HepG2 (cell line): Measurements from ENCODE around the gene CYSRT1. TPM values are rescaled to one million over a fixed set of nuclear protein-coding genes. Genes with fewer than 3 reads are reported as not detected.
A peak's percentile ranks its signal among the peaks of the same experiment; 100 is the strongest.

ENCODE experiments used
- ARID4A ChIP-seq: sonication (generic); formaldehyde crosslinking; IDR thresholded peaks from 2 replicates; pipeline ENCODE4 v1.5.0; 2020; ENCODE audit warnings: mild to moderate bottlenecking, missing genetic modification reagents, borderline replicate concordance
- FOXA1 ChIP-seq, 2 experiments: fragments of 450-650 bp in 1 of 2; sonication (generic) in 1 of 2; formaldehyde crosslinking in 1 of 2; IDR thresholded peaks; 2 replicates each; pipeline versions ENCODE4 v1.4.0 to v1.6.1; 2016 to 2020; ENCODE audit warnings: missing genetic modification reagents in 1 of 2
- GATAD2A ChIP-seq: IDR thresholded peaks from 2 replicates; pipeline ENCODE4 v1.6.1; 2016
- LCORL ChIP-seq, 2 experiments: fragments of 450-650 bp in 1 of 2; sonication (generic) in 1 of 2; formaldehyde crosslinking in 1 of 2; IDR thresholded peaks; 2 replicates each; pipeline versions ENCODE4 v1.5.0 to v1.6.1; 2017 to 2020; ENCODE audit warnings: antibody characterized with exemption in 1 of 2, missing genetic modification reagents in 1 of 2
- REL ChIP-seq: sonication (generic); formaldehyde crosslinking; conservative IDR thresholded peaks from 2 replicates; pipeline ENCODE4 v1.8.0; 2022; ENCODE audit warnings: mild to moderate bottlenecking, missing genetic modification reagents, moderate library complexity
- SNAPC4 ChIP-seq: sonication (generic); formaldehyde crosslinking; IDR thresholded peaks from 2 replicates; pipeline ENCODE4 v1.4.0; 2020; ENCODE audit warnings: mild to moderate bottlenecking, missing genetic modification reagents
- ZBTB10 ChIP-seq: sonication (generic); formaldehyde crosslinking; IDR thresholded peaks from 2 replicates; pipeline ENCODE4 v1.4.0; 2020; ENCODE audit warnings: missing genetic modification reagents, borderline replicate concordance
- ZFYVE20 ChIP-seq: sonication (generic); formaldehyde crosslinking; IDR thresholded peaks from 2 replicates; pipeline ENCODE4 v1.8.0; 2023; ENCODE audit warnings: low read depth, mild to moderate bottlenecking, moderate library complexity, missing genetic modification reagents, borderline replicate concordance
- ZHX1 ChIP-seq: sonication (generic); formaldehyde crosslinking; IDR thresholded peaks from 2 replicates; pipeline ENCODE4 v1.8.1; 2022; ENCODE audit warnings: low read depth, mild to moderate bottlenecking, missing genetic modification reagents
- ZNF292 ChIP-seq: sonication (generic); formaldehyde crosslinking; IDR thresholded peaks from 2 replicates; pipeline ENCODE4 v1.8.1; 2022; ENCODE audit warnings: mild to moderate bottlenecking, low read depth, missing genetic modification reagents, borderline replicate concordance
- ZNF724P ChIP-seq: sonication (generic); formaldehyde crosslinking; IDR thresholded peaks from 2 replicates; pipeline ENCODE4 v1.8.0; 2022; ENCODE audit warnings: missing genetic modification reagents, borderline replicate concordance
- ZNF780A ChIP-seq: sonication (generic); formaldehyde crosslinking; IDR thresholded peaks from 2 replicates; pipeline ENCODE4 v1.8.0; 2022; ENCODE audit warnings: mild to moderate bottlenecking, missing genetic modification reagents, moderate library complexity
- polyA plus RNA-seq, 8 experiments: library from polyadenylated mRNA; depleted of rRNA in 3 of 8; stranded (reverse) in 7 of 8; unstranded in 1 of 8; fragments of >200 nt; fragmentation: Illumina TruSeq in 4 of 8; extraction: Trizol in 4 of 8; gene quantifications; 2 replicates each; pipeline versions ENCODE4 v1.2.1 to v1.2.3, GENCODE V29; 2011 to 2016; ENCODE audit warnings: low read depth in 4 of 8, missing spikeins in 1 of 8, mixed read lengths in 1 of 8; ENCODE audit not compliant: insufficient read depth in 1 of 8
- total RNA-seq, 5 experiments: library from RNA; depleted of rRNA; stranded (reverse); fragments of >200 nt; fragmentation: Illumina TruSeq; extraction: Trizol; gene quantifications; 2 replicates each; pipeline ENCODE4 v1.2.3, GENCODE V29; 2016; ENCODE audit warnings: low read depth in 1 of 5

CYSRT1 gene
- total and polyA plus RNA-seq, 2 of the 13 experiments (the other 11 are each of a cell fraction or from before 2014, with no cell fraction given), result 1.5 to 2.1 TPM

- peak; percentile 37; the same call in 1 of the 2 replicates for TF ChIP-seq ZNF292
- TF ChIP-seq FOXA1 (IDR thresholded peaks at IDR 0.05), result no peak
- peak; percentile 88 for TF ChIP-seq FOXA1 (CRISPR knock-in tag; IDR thresholded peaks at IDR 0.05)
- TF ChIP-seq LCORL (IDR thresholded peaks at IDR 0.05), result no peak
- TF ChIP-seq LCORL (CRISPR knock-in tag; IDR thresholded peaks at IDR 0.05), result peak; percentile 57; the same call in 1 of the 2 replicates
- TF ChIP-seq ZNF724P, result 0 out of 2 replicates have a peak, but pooled peaks have one; percentile 27
- 0 out of 2 replicates have a peak, but pooled peaks have one; percentile 26 for TF ChIP-seq ZNF780A
- TF ChIP-seq REL, result 0 out of 2 replicates have a peak, but pooled peaks have one; percentile 19
- TF ChIP-seq ZBTB10 (CRISPR knock-in tag), result peak; percentile 56; the same call in 1 of the 2 replicates
- TF ChIP-seq SNAPC4 (CRISPR knock-in tag), result no peak; the same call in 1 of the 2 replicates
- peak; percentile 68; the same call in 1 of the 2 replicates for TF ChIP-seq ARID4A (CRISPR knock-in tag)
- TF ChIP-seq ZFYVE20, result no peak
- peak; percentile 64; the same call in 1 of the 2 replicates for TF ChIP-seq ZHX1 (CRISPR knock-in tag)
- peak; percentile 84 for TF ChIP-seq GATAD2A (CRISPR knock-in tag)
Measured at GRCh38 chr9:137218754-137219271, 6.2 kb upstream of the CYSRT1 start (continued).
